COLO829 (cell line): ENCODE data around the gene LMO1.

Experiments
- DNase-seq: peaks from one replicate; pipeline ENCODE4 v3.0.0; 2012; ENCODE audit warnings: low spot score

The LMO1 gene

GRCh38 chr11:8263109-8263768 lies 439 bp downstream of the LMO1 start:
- no peak for DNase-seq

- no peak for DNase-seq
Measured at GRCh38 chr11:8262552-8263108, 1.0 kb downstream of the LMO1 start.

GRCh38 chr11:8261921-8262551 lies 1.6 kb downstream of the LMO1 start:
- DNase-seq, result no peak

- no peak for DNase-seq
Measured at GRCh38 chr11:8261291-8261690, 2.4 kb downstream of the LMO1 start.

- DNase-seq, result no peak
Measured at GRCh38 chr11:8260202-8260966, 3.3 kb downstream of the LMO1 start.

GRCh38 chr11:8259306-8259959 lies 4.2 kb downstream of the LMO1 start:
- no peak for DNase-seq

GRCh38 chr11:8258784-8259183 lies 4.9 kb downstream of the LMO1 start:
- DNase-seq, result no peak

GRCh38 chr11:8258289-8258688 lies 5.4 kb downstream of the LMO1 start:
- no peak for DNase-seq

- DNase-seq, result no peak
Measured at GRCh38 chr11:8257003-8257664, 6.5 kb downstream of the LMO1 start.

GRCh38 chr11:8256271-8257002 lies 7.2 kb downstream of the LMO1 start:
- DNase-seq, result no peak

- DNase-seq, result no peak
Measured at GRCh38 chr11:8253566-8253965, 10.1 kb downstream of the LMO1 start.

- no peak for DNase-seq
Measured at GRCh38 chr11:8252946-8253345, 10.7 kb downstream of the LMO1 start.

GRCh38 chr11:8252388-8252787 lies 11.3 kb downstream of the LMO1 start:
- DNase-seq, result no peak

GRCh38 chr11:8251616-8252295 lies 11.9 kb downstream of the LMO1 start:
- DNase-seq, result no peak

- DNase-seq, result no peak
Measured at GRCh38 chr11:8250981-8251615, 12.6 kb downstream of the LMO1 start.

- no peak for DNase-seq
Measured at GRCh38 chr11:8250434-8250833, 13.2 kb downstream of the LMO1 start.

- no peak for DNase-seq
Measured at GRCh38 chr11:8249482-8249881, 14.2 kb downstream of the LMO1 start.

GRCh38 chr11:8248786-8249185 lies 14.9 kb downstream of the LMO1 start:
- no peak for DNase-seq

GRCh38 chr11:8247312-8247711 lies 16.4 kb downstream of the LMO1 start:
- no peak for DNase-seq

- DNase-seq, result no peak
Measured at GRCh38 chr11:8243458-8243857, 20.2 kb downstream of the LMO1 start.
